NK-92 treated with Interleukin-12 subunit alpha and Interleukin-12 subunit beta, amount 100 ng/mL, for 24 hours (cell line): ENCODE data around the gene ELAVL4.

ENCODE experiments used
- DNase-seq: peaks from one replicate; lab custom pipeline; 2025; lab: John Stamatoyannopoulos, UW

ELAVL4 gene

GRCh38 chr1:50108497-50109059 is at the start of gene ELAVL4:
Gene ELAVL4 (plus strand): TSS chr1:50108920. CDS start chr1:50109190, 270 bp downstream.
- no peak for DNase-seq

GRCh38 chr1:50060279-50060678 is 48.4 kb upstream of the ELAVL4 start:
- no peak for DNase-seq

GRCh38 chr1:50066806-50067205 is 41.9 kb upstream of the ELAVL4 start:
- no peak for DNase-seq

- no peak for DNase-seq
Observed at GRCh38 chr1:50074931-50075330, 33.8 kb upstream of the ELAVL4 start.

GRCh38 chr1:50077273-50077672 is 31.4 kb upstream of the ELAVL4 start:
- no peak for DNase-seq

- no peak for DNase-seq
Observed at GRCh38 chr1:50080904-50081586, 27.7 kb upstream of the ELAVL4 start.

GRCh38 chr1:50084389-50084788 is 24.3 kb upstream of the ELAVL4 start:
- DNase-seq = no peak

- DNase-seq = no peak
Observed at GRCh38 chr1:50091068-50091467, 17.7 kb upstream of the ELAVL4 start.

- DNase-seq = no peak
Observed at GRCh38 chr1:50095716-50096115, 13.0 kb upstream of the ELAVL4 start.

- DNase-seq = no peak
Observed at GRCh38 chr1:50097021-50097679, 11.6 kb upstream of the ELAVL4 start.

- DNase-seq = no peak
Observed at GRCh38 chr1:50097791-50098190, 10.9 kb upstream of the ELAVL4 start.

- no peak for DNase-seq
Observed at GRCh38 chr1:50098591-50099021, 10.1 kb upstream of the ELAVL4 start.

- no peak for DNase-seq
Observed at GRCh38 chr1:50099654-50100053, 9.1 kb upstream of the ELAVL4 start.

- no peak for DNase-seq
Observed at GRCh38 chr1:50103615-50104081, 5.1 kb upstream of the ELAVL4 start.

- DNase-seq = no peak
Observed at GRCh38 chr1:50105433-50105832, 3.3 kb upstream of the ELAVL4 start.

- no peak for DNase-seq
Observed at GRCh38 chr1:50106095-50106761, 2.5 kb upstream of the ELAVL4 start.

GRCh38 chr1:50109116-50109515 is 396 bp downstream of the ELAVL4 start:
- DNase-seq = no peak

GRCh38 chr1:50109647-50110075 is 941 bp downstream of the ELAVL4 start:
- no peak for DNase-seq

GRCh38 chr1:50110151-50110550 is 1.4 kb downstream of the ELAVL4 start:
- no peak for DNase-seq

GRCh38 chr1:50110656-50111055 is 1.9 kb downstream of the ELAVL4 start:
- DNase-seq = no peak

- DNase-seq = no peak
Observed at GRCh38 chr1:50111503-50111902, 2.8 kb downstream of the ELAVL4 start.

GRCh38 chr1:50112193-50112592 is 3.5 kb downstream of the ELAVL4 start:
- DNase-seq = no peak

- DNase-seq = no peak
Observed at GRCh38 chr1:50123071-50123470, 14.4 kb downstream of the ELAVL4 start.
